Ovary (tissue), 9 donors: ENCODE measurements around the gene BICRA. TPM values are rescaled to one million over a fixed set of nuclear protein-coding genes. Genes with fewer than 3 reads are reported as not detected.

Experiments used
- DNase-seq, 5 donors: peaks; one replicate each; pipeline ENCODE4 v3.0.0-alpha.2; 2019 to 2020
- H3K27ac ChIP-seq, 2 donors: fragments of 200-600 bp; one replicate each; pipeline versions ENCODE4 v1.5.1 to v1.8.0; 2019 to 2022
- H3K27me3 ChIP-seq: fragments of 200-600 bp; one replicate; pipeline ENCODE4 v1.8.0; 2022
- H3K36me3 ChIP-seq: fragments of 200-600 bp; sonication (generic); one replicate; pipeline ENCODE4 v1.5.1; 2019
- H3K4me1 ChIP-seq: one replicate; pipeline ENCODE4 v1.8.1; 2013; ENCODE audit warnings: mild to moderate bottlenecking, moderate library complexity; ENCODE audit not compliant: insufficient read depth
- H3K4me3 ChIP-seq: fragments of 200-600 bp; sonication (generic); one replicate; pipeline ENCODE4 v1.5.1; 2017
- H3K9me3 ChIP-seq, 2 donors: fragments of 200-600 bp in 1 of 2; sonication (generic) in 1 of 2; one replicate each; pipeline versions ENCODE4 v1.5.1 to v1.8.1; 2013 to 2019; ENCODE audit warnings: mild to moderate bottlenecking in 1 of 2, moderate library complexity in 1 of 2
- EP300 ChIP-seq: sonication (generic); formaldehyde crosslinking; IDR thresholded peaks from one replicate; pipeline ENCODE4 v1.6.1; 2017; ENCODE audit warnings: antibody characterized with exemption
- POLR2A ChIP-seq: fragments of 450-650 bp; IDR thresholded peaks from one replicate; pipeline ENCODE4 v1.6.1; 2017; ENCODE audit warnings: antibody characterized with exemption, mild to moderate bottlenecking, moderate library complexity
- WGBS, 3 donors: extraction: QIAGEN DNeasy Blood & Tissue Kit in 1 of 3; methylation state at CpG; one replicate each; pipeline versions ENCODE4 v1.1.5 to v1.1.7; 2013 to 2017; 5-methylcytosine and 5-hydroxymethylcytosine counted together
- intact Hi-C, 4 donors: fragments of 100-400 bp; cut with DNase I; formaldehyde crosslinking; loops; one replicate each; pipeline versions ENCODE4 v1.11.0 to v1.15.1; 2022 to 2023
- polyA plus RNA-seq, 2 donors: library from polyadenylated mRNA; stranded (reverse); fragments of 200-250 nt in 1 of 2; fragments of 350-450 nt in 1 of 2; fragmentation: Illumina TruSeq in 1 of 2; extraction: RNeasy Lipid Tissue Mini Kit (QIAGEN cat#74804) in 1 of 2; gene quantifications; one replicate each; pipeline ENCODE4 v1.2.3, GENCODE V29; 2013 to 2014
- total RNA-seq, 7 donors: library from RNA; depleted of rRNA in 2 of 7; stranded (reverse); fragments of >200 nt in 2 of 7; fragmentation: NEBNext Ultra II Directional in 3 of 7; extraction: Animal tissue kit (Norgen Biotek cat#: 25700) in 3 of 7; gene quantifications; one replicate each; pipeline versions ENCODE4 v1.1.0 to v1.2.4, GENCODE V29; 2016 to 2023
- TF ChIP-seq, protein P1 (sequence below), 3 donors: fragments of 450-650 bp in 2 of 3; fragments of 200-600 bp in 1 of 3; IDR thresholded peaks; one replicate each; pipeline versions ENCODE4 v1.5.1 to v1.8.0; 2016 to 2022; ENCODE audit warnings: antibody characterized with exemption in 3 of 3, mild to moderate bottlenecking in 1 of 3
- donor health status: DM: no; HTN: no; CAD: no; lungs with moderate emphysema.
- donor health status: DM: no; HTN: no; CAD: no.
- donor health status: Bipolar disorder and iron deficiency.
- donor health status: DM: yes; HTN: yes; CAD: no.
- donor health status: DM: no; HTN: no; CAD: no.
- donor health status: DM: yes; HTN: yes; CAD: no.

The BICRA gene
- total and polyA plus RNA-seq, 9 donors: 3.7 to 21.7 (median 12.9) TPM

DNA sequence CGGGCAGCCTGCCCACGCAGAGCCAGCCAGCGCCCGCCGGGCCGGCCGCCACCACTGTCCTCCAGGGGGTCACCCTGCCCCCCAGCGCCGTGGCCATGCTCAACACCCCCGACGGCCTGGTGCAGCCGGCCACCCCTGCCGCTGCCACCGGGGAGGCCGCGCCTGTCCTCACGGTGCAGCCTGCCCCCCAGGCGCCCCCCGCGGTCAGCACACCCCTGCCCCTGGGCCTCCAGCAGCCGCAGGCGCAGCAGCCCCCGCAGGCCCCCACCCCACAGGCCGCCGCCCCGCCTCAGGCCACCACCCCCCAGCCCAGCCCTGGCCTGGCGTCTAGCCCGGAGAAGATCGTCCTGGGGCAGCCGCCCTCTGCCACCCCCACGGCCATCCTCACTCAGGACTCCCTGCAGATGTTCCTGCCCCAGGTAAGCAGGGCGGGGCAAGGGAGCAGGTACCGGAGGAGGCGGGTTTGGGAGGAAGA is 72.0 kb downstream of the BICRA start:
- H3K36me3 ChIP-seq: no peaks in the 10 kb centered on the region
- no peak for TF ChIP-seq EP300
- TF ChIP-seq, protein P1, sequence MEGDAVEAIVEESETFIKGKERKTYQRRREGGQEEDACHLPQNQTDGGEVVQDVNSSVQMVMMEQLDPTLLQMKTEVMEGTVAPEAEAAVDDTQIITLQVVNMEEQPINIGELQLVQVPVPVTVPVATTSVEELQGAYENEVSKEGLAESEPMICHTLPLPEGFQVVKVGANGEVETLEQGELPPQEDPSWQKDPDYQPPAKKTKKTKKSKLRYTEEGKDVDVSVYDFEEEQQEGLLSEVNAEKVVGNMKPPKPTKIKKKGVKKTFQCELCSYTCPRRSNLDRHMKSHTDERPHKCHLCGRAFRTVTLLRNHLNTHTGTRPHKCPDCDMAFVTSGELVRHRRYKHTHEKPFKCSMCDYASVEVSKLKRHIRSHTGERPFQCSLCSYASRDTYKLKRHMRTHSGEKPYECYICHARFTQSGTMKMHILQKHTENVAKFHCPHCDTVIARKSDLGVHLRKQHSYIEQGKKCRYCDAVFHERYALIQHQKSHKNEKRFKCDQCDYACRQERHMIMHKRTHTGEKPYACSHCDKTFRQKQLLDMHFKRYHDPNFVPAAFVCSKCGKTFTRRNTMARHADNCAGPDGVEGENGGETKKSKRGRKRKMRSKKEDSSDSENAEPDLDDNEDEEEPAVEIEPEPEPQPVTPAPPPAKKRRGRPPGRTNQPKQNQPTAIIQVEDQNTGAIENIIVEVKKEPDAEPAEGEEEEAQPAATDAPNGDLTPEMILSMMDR (IDR thresholded peaks at IDR 0.05): no peak
- TF ChIP-seq POLR2A: no peak
- no peaks in the 10 kb centered on the region for H3K9me3 ChIP-seq
- no peaks in the 10 kb centered on the region for H3K4me1 ChIP-seq
- intact Hi-C loops: no loop called here
- H3K27me3 ChIP-seq: no peaks in the 10 kb centered on the region
- 80 to 87% (median 84%) methylated on average over 18 to 34 of the region's 34 CpGs for WGBS, 3 donors
- H3K4me3 ChIP-seq: no peak overlapping the region
- DNase-seq: no peak
- H3K27ac ChIP-seq: no peak overlapping the region

DNA sequence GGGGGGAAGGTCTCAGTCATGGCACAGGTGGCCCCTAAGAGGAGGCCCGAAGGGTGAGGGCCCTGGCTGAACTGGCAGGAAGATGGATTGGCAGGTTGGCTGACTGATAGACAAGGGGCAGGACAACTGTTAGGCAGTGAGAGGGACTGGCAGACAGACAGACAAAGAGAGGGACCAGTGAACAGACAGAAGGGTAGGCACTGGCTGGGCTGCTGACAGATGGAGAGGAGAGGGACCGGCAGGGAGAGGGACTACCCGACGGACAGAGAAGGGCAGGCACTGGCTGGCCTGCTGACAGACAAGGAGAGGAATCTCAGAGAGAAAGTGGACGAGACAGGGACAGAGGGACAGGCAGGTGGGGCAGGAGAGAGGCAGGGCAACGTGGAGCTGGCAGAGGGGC is 72.5 kb downstream of the BICRA start:
- intact Hi-C loops: no loop called here
- no peaks in the 10 kb centered on the region for H3K9me3 ChIP-seq
- WGBS, 3 donors: 85 to 90% (median 89%) methylated on average over 6 of the region's 6 CpGs
- no peak overlapping the region for H3K27ac ChIP-seq
- no peak overlapping the region for H3K4me3 ChIP-seq
- TF ChIP-seq POLR2A (no peak), EP300 (no peak)
- TF ChIP-seq, protein P1 (IDR thresholded peaks at IDR 0.05): no peak
- H3K4me1 ChIP-seq: no peaks in the 10 kb centered on the region
- H3K36me3 ChIP-seq: no peaks in the 10 kb centered on the region
- DNase-seq: no peak
- no peaks in the 10 kb centered on the region for H3K27me3 ChIP-seq

DNA sequence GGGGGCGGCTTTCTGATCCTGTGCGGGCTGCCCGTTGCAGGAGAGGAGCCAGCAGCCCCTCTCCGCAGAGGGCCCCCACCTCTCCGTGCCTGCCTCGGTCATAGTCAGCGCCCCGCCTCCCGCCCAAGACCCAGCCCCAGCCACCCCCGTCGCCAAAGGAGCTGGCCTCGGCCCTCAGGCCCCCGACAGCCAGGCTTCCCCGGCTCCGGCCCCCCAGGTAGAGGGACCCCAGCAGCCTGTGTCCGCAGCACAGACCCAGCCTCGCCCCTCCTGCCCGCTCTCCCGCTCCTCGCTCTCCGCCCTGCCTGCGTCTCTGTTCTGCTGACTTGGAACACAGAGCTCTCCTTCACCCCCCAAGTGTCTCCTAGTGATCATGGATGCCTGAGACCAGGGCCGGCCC is 73.0 kb downstream of the BICRA start:
- Histone ChIP-seq H3K9me3 (no peaks in the 10 kb centered on the region), H3K27me3 (no peaks in the 10 kb centered on the region), H3K4me1 (no peaks in the 10 kb centered on the region), H3K36me3 (no peaks in the 10 kb centered on the region), H3K27ac (no peak overlapping the region), H3K4me3 (no peak overlapping the region)
- TF ChIP-seq EP300: no peak
- TF ChIP-seq, protein P1 (IDR thresholded peaks at IDR 0.05): no peak
- no peak for TF ChIP-seq POLR2A
- 90 to 94% (median 93%) methylated on average over 17 to 23 of the region's 23 CpGs for WGBS, 3 donors
- DNase-seq: no peak
- intact Hi-C loops: no loop called here

DNA sequence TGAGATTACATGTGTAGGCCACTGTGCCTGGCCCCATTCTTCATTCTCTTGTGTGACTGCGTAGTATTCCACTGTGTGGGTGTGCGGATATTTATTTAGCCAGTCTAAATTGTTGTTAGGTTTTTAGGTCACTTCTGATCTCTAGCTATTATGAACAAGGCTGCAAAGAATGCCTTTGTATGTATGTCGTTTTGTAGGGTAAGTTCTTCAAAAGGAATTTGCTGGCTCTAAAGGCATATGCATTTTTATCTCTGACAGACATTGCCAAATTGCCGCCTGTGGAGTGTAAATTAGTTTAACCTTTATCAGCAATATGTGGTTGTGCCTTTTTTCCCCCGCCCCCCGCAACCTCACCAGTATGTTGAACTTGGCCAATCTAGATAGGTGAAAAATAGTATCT is 74.0 kb downstream of the BICRA start:
- 68 to 71% (median 69%) methylated on average over 6 of the region's 6 CpGs for WGBS, 3 donors
- no peak for DNase-seq

More for the DNA sequence above, 74.0 kb downstream of the BICRA start:
- intact Hi-C loops: no loop called here
- Histone ChIP-seq H3K9me3 (no peaks in the 10 kb centered on the region), H3K27ac (no peak overlapping the region), H3K4me3 (no peak overlapping the region), H3K4me1 (no peaks in the 10 kb centered on the region), H3K36me3 (no peaks in the 10 kb centered on the region), H3K27me3 (no peaks in the 10 kb centered on the region)
- TF ChIP-seq POLR2A (no peak), EP300 (no peak)
- TF ChIP-seq, protein P1 (IDR thresholded peaks at IDR 0.05): no peak
